A549 (cell line): ENCODE results near the gene SH3RF2. TPM values are rescaled to one million over a fixed set of nuclear protein-coding genes. Genes with fewer than 3 reads are reported as not detected.

Experiments used
- ATAC-seq, 2 experiments: fragments of 200-7000 bp in 1 of 2; fragments of >200 bp in 1 of 2; cut with Nextera tagmentation in 1 of 2; cut with Tn5 transposase in 1 of 2; 3 replicates each; pipeline versions ENCODE4 v1.8.0 to v1.9.1; 2018 to 2020; ENCODE audit warnings: mild to moderate bottlenecking in 1 of 2, moderate library complexity in 1 of 2
- CTCF ChIA-PET: fragments of 300-600 bp; sonication (Branson Sonifier 250); formaldehyde crosslinking; extraction: SDS; loops from one replicate; lab custom pipeline; 2021; ENCODE audit warnings: antibody characterized with exemption, inconsistent platforms; lab: Yijun Ruan, JAX
- POLR2A ChIA-PET: fragments of 350-600 bp; formaldehyde crosslinking; extraction: SDS; loops from one replicate; lab custom pipeline; 2021; ENCODE audit warnings: antibody characterized with exemption, inconsistent platforms; lab: Yijun Ruan, JAX
- DNase-seq, 2 experiments: peaks; one replicate each; pipeline versions ENCODE4 v3.0.0 to v3.0.0-alpha.2; 2011 to 2016; ENCODE audit warnings: low read depth in 1 of 2, low spot score in 1 of 2
- FAIRE-seq: peaks from 2 replicates; lab custom pipeline; 2011; peaks lifted over from hg19 to GRCh38; lab: Jason Lieb, UNC
- H3K27ac ChIP-seq, 2 experiments: fragments of >200 bp; sonication (Bioruptor Twin); formaldehyde crosslinking; 3 replicates each; pipeline ENCODE4 v1.5.1; 2016 to 2017
- H3K4me1 ChIP-seq: fragments of >200 bp; sonication (Bioruptor Twin); formaldehyde crosslinking; 3 replicates; pipeline ENCODE4 v1.6.1; 2016
- H3K4me2 ChIP-seq: fragments of >200 bp; sonication (Bioruptor Twin); formaldehyde crosslinking; 3 replicates; pipeline ENCODE4 v1.6.1; 2016
- H3K4me3 ChIP-seq: fragments of >200 bp; sonication (Bioruptor Twin); formaldehyde crosslinking; 3 replicates; pipeline ENCODE4 v1.5.1; 2016
- H3K9me3 ChIP-seq: fragments of >200 bp; sonication (Bioruptor Twin); formaldehyde crosslinking; 3 replicates; pipeline ENCODE4 v1.6.1; 2016
- CBX2 ChIP-seq: fragments of 200-600 bp; sonication (generic); IDR thresholded peaks from 2 replicates; pipeline ENCODE4 v1.6.1; 2016; ENCODE audit warnings: low read depth, mild to moderate bottlenecking, borderline replicate concordance
- CBX8 ChIP-seq: fragments of 200-600 bp; sonication (generic); IDR thresholded peaks from 2 replicates; pipeline ENCODE4 v1.6.1; 2016
- CHD4 ChIP-seq: fragments of 200-600 bp; sonication (generic); IDR thresholded peaks from 2 replicates; pipeline ENCODE4 v1.6.1; 2016; ENCODE audit warnings: antibody characterized with exemption, mild to moderate bottlenecking, borderline replicate concordance
- EHF ChIP-seq: fragments of 250-450 bp; sonication (Bioruptor Pico); IDR thresholded peaks from 2 replicates; pipeline ENCODE4 v1.5.0; 2020; ENCODE audit warnings: mild to moderate bottlenecking
- EHMT2 ChIP-seq: fragments of 200-600 bp; sonication (generic); IDR thresholded peaks from 2 replicates; pipeline ENCODE4 v1.6.1; 2016; ENCODE audit warnings: antibody characterized with exemption, low read depth, mild to moderate bottlenecking, moderate library complexity
- EP300 ChIP-seq, 2 experiments: fragments of >200 bp; sonication (Bioruptor Twin); formaldehyde crosslinking; IDR thresholded peaks; 2 replicates in 1 of 2; 3 replicates in 1 of 2; pipeline ENCODE4 v1.6.1; 2016 to 2017
- FOSL2 ChIP-seq, 2 experiments: fragments of 450-650 bp in 1 of 2; fragments of >200 bp in 1 of 2; sonication (Bioruptor Twin) in 1 of 2; formaldehyde crosslinking; IDR thresholded peaks; 2 replicates each; pipeline versions ENCODE4 v1.5.0 to v1.6.1; 2016 to 2020; ENCODE audit warnings: mild to moderate bottlenecking in 1 of 2, moderate library complexity in 1 of 2
- GATA3 ChIP-seq: IDR thresholded peaks from 2 replicates; pipeline ENCODE4 v1.6.1; 2012; ENCODE audit warnings: borderline replicate concordance
- HOXB5 ChIP-seq: fragments of 250-450 bp; sonication (Bioruptor Pico); IDR thresholded peaks from 2 replicates; pipeline ENCODE4 v1.5.0; 2020; ENCODE audit warnings: mild to moderate bottlenecking, moderate library complexity
- NFE2L2 ChIP-seq: fragments of 150-350 bp; conservative IDR thresholded peaks from 2 replicates; pipeline ENCODE4 v1.6.1; 2014; ENCODE audit warnings: low read length
- PHF8 ChIP-seq: fragments of 200-600 bp; sonication (generic); IDR thresholded peaks from 2 replicates; pipeline ENCODE4 v1.6.1; 2016; ENCODE audit warnings: low read depth, mild to moderate bottlenecking, antibody characterized with exemption, moderate library complexity, borderline replicate concordance
- POLR2A ChIP-seq: IDR thresholded peaks from 2 replicates; pipeline ENCODE4 v1.6.1; 2012; ENCODE audit warnings: mild to moderate bottlenecking, low read length
- TP53 ChIP-seq: fragments of 250-450 bp; sonication (Bioruptor Pico); IDR thresholded peaks from 2 replicates; pipeline ENCODE4 v1.5.0; 2021; ENCODE audit warnings: mild to moderate bottlenecking, moderate library complexity
- ZNF302 ChIP-seq: fragments of 250-450 bp; sonication (Bioruptor Pico); IDR thresholded peaks from 2 replicates; pipeline ENCODE4 v1.9.0; 2021; ENCODE audit warnings: inconsistent platforms, mild to moderate bottlenecking, moderate library complexity
- ZSCAN20 ChIP-seq: fragments of 250-450 bp; sonication (Bioruptor Pico); IDR thresholded peaks from 2 replicates; pipeline ENCODE4 v1.8.0; 2022; ENCODE audit warnings: mild to moderate bottlenecking, moderate library complexity
- WGBS: methylation state at CpG from one replicate; pipeline ENCODE4 v1.1.6; 2017; ENCODE audit errors: missing lambda C conversion rate; 5-methylcytosine and 5-hydroxymethylcytosine counted together
- polyA plus RNA-seq, 4 experiments: library from polyadenylated mRNA; depleted of rRNA in 3 of 4; stranded (reverse); fragments of >200 nt; fragmentation: RNase III in 1 of 4; extraction: RNeasy Plus Mini Kit Qiagen cat#74134 plus additional on column Dnase treatment in 1 of 4; gene quantifications; 2 replicates in 3 of 4; 3 replicates in 1 of 4; pipeline ENCODE4 v1.2.3, GENCODE V29; 2011 to 2017
- TF ChIP-seq, protein P1 (sequence below): IDR thresholded peaks from 2 replicates; pipeline ENCODE4 v1.6.1; 2012; ENCODE audit warnings: low read depth, borderline replicate concordance
- TF ChIP-seq, protein P2 (sequence below): IDR thresholded peaks from 2 replicates; pipeline ENCODE4 v1.6.1; 2012
- TF ChIP-seq, protein P3 (sequence below): fragments of 450-650 bp; IDR thresholded peaks from 2 replicates; pipeline ENCODE4 v1.6.1; 2014; ENCODE audit warnings: antibody characterized with exemption
- TF ChIP-seq, protein P4 (sequence below): fragments of 150-350 bp; IDR thresholded peaks from 2 replicates; pipeline ENCODE4 v1.6.1; 2014; ENCODE audit warnings: low read depth, mild to moderate bottlenecking, low read length
- TF ChIP-seq, protein P5 (sequence below): IDR thresholded peaks from 2 replicates; pipeline ENCODE4 v1.6.1; 2012
- TF ChIP-seq, protein P6 (sequence below): fragments of >200 bp; sonication (Bioruptor Twin); formaldehyde crosslinking; IDR thresholded peaks from 3 replicates; pipeline ENCODE4 v1.6.1; 2016

SH3RF2 gene
- polyA plus RNA-seq, 2 of the 4 experiments (the other 2 are of a cell fraction) = 4.1 to 6.0 TPM

DNA sequence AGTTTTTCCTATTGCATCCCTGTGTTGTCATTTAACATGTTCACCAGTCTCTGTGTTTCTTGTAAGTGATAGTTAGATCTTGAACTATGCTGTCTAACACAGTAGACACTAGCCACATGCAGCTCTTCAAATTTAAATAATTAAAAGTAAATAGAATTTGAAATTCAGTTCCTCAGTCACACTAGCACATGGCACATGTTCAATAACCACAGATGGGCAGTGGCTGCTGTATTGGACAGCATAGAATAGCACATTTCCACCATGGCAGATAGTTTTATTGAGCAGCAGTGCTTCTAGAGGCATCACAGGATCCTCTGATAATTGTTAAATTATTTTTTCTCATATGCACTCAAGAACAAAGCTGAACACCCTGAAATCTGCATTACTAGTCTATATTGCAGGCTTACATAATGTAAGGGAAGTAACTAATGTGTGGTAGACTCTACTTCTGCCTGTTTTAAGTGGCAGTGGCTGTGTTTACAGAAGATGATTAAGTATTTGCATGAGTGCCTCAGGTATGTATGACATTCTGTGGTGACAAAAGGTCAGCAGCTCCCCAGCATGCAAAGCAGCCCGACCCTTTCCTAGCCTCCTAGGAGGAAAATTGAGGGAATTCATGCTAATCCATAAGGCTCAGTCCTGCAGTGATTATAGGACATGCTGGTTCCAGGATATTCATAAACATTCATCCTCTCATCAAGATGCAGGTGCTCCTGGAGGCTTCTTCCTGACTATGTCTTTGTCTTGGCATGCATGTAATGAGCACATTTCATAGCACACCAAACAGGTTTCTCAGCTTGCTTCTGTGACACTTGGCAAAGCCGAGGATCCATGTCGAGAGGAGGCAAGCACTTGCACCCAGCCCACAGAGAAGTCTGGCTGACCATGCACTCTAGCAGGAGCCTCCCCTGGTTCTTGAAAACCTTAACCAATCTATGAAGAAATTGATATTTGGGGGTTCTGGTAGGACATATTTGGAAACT is 45.5 kb downstream of the SH3RF2 start:
- Histone ChIP-seq H3K9me3 (no peaks in the 10 kb centered on the region), H3K4me2 (peak overlapping the region; percentile 74), H3K4me1 (peaks cover 60% of the 10 kb centered on the region), H3K4me3 (no peak overlapping the region)
- DNase-seq = peak in 1 of 2 experiments; percentile 18
- WGBS = 58% methylated on average over 3 of the region's 3 CpGs
- POLR2A ChIA-PET = no interaction called here
- TF ChIP-seq GATA3 (peak; percentile 38; the same call in 1 of the 2 replicates), FOSL2 (IDR thresholded peaks at IDR 0.05) (no peak), FOSL2 (CRISPR knock-in tag; IDR thresholded peaks at IDR 0.05) (no peak)
- TF ChIP-seq, protein P1, sequence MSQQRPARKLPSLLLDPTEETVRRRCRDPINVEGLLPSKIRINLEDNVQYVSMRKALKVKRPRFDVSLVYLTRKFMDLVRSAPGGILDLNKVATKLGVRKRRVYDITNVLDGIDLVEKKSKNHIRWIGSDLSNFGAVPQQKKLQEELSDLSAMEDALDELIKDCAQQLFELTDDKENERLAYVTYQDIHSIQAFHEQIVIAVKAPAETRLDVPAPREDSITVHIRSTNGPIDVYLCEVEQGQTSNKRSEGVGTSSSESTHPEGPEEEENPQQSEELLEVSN = no peak
- TF ChIP-seq, all 56 proteins: peak for 1
- CTCF ChIA-PET = interaction anchor here (1.5 to 2.4 kb wide), 4 partner anchors 9 to 156 kb away, joined by 4 to 17 read pairs (median 5); no protein-coding TSS in a partner anchor
- ATAC-seq = no peak; a peak in 1 of 6 replicates
- peak; percentile 72 for FAIRE-seq
- peak overlapping the region; percentile 57 to 69 for H3K27ac ChIP-seq

DNA sequence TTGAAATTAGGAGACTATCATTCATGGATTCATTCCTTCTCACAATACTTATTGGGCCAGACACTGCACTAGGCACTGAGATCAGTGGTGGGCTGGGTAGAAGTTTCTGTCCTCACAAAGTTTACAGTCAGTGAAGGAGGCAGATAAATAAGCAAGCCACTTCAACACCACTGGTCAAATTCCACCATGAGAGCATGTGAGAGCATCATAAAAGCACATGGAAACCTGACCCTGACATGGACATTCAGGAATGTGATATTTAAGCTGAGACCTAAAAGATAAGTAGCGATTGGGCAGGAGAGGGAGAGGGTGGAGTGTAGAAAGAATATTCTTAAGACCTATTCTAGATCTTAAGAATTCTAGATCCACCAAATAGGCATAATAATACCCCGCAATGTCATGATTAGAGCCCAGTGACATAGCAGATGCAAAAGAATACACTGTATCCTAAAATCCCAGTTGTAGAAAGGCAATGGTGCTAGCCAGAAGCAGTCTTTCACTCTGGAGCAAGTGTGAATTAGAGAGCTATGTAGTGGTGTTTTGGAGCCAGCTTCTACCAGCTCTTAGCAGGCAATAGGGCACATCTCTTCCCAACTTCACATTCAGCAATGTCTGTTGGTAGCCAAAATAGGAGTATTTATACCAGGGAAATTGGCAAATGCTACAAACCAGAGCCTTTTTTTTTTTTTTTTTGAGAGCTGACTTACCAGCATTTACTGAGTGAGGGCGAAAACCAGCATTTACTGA is 46.4 kb downstream of the SH3RF2 start:
- peaks cover 52% of the 10 kb centered on the region for H3K4me1 ChIP-seq
- H3K9me3 ChIP-seq = no peaks in the 10 kb centered on the region
- no peak for FAIRE-seq
- 89% methylated on average over 3 of the region's 3 CpGs for WGBS
- ChIA-PET POLR2A (no interaction called here), CTCF (interaction anchor here (1.4 kb wide), 1 partner anchor 74 kb away, joined by 6 read pairs; no protein-coding TSS in a partner anchor)
- peak overlapping the region; percentile 57 to 69; a peak in 5 of 6 replicates for H3K27ac ChIP-seq
- ATAC-seq = no peak
- no peak overlapping the region for H3K4me3 ChIP-seq
- TF ChIP-seq ZNF302 (CRISPR knock-in tag) (no peak), HOXB5 (CRISPR knock-in tag) (no peak), GATA3 (no peak), CBX8 (no peak), EHMT2 (no peak), TP53 (CRISPR knock-in tag) (no peak), NFE2L2 (no peak), POLR2A (no peak), CHD4 (no peak), CBX2 (no peak), PHF8 (no peak), EP300 (IDR thresholded peaks at IDR 0.05) (no peak)
- TF ChIP-seq, protein P2, sequence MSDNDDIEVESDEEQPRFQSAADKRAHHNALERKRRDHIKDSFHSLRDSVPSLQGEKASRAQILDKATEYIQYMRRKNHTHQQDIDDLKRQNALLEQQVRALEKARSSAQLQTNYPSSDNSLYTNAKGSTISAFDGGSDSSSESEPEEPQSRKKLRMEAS = no peak
- TF ChIP-seq, protein P3, sequence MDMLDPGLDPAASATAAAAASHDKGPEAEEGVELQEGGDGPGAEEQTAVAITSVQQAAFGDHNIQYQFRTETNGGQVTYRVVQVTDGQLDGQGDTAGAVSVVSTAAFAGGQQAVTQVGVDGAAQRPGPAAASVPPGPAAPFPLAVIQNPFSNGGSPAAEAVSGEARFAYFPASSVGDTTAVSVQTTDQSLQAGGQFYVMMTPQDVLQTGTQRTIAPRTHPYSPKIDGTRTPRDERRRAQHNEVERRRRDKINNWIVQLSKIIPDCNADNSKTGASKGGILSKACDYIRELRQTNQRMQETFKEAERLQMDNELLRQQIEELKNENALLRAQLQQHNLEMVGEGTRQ = no peak
- TF ChIP-seq, protein P4, sequence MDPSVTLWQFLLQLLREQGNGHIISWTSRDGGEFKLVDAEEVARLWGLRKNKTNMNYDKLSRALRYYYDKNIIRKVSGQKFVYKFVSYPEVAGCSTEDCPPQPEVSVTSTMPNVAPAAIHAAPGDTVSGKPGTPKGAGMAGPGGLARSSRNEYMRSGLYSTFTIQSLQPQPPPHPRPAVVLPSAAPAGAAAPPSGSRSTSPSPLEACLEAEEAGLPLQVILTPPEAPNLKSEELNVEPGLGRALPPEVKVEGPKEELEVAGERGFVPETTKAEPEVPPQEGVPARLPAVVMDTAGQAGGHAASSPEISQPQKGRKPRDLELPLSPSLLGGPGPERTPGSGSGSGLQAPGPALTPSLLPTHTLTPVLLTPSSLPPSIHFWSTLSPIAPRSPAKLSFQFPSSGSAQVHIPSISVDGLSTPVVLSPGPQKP = no peak
- no peak for DNase-seq
- H3K4me2 ChIP-seq = peak overlapping the region; percentile 74

DNA sequence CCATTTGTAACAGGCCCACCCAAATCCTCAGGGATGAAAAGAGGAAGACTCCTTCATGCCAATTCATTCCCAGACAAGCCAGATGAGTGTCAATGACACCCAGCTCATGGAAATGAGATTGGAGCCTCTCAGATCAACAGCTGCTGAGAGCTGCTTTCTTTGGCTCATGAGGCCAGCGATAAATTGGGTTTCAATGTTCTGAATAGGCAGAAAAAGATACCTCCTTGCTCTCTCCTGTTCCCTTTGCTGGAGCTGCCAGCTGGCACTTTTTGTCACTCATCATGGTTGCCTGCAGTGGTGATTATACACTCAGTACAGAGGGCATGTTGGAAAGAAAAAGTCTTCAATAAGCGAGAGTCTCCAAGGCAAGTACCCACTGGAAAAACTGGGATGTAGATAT is 47.1 kb downstream of the SH3RF2 start:
- ATAC-seq (no peak), FAIRE-seq (no peak), DNase-seq (no peak)
- Histone ChIP-seq H3K4me1 (peaks cover 45% of the 10 kb centered on the region), H3K4me3 (no peak overlapping the region), H3K9me3 (no peaks in the 10 kb centered on the region), H3K4me2 (no peak overlapping the region), H3K27ac (peak overlapping the region in 1 of 2 experiments; percentile 12; a peak in 1 of 6 replicates)
- TF ChIP-seq EHF = no peak
- no peak for TF ChIP-seq TP53 (CRISPR knock-in tag)
- TF ChIP-seq, protein P5, sequence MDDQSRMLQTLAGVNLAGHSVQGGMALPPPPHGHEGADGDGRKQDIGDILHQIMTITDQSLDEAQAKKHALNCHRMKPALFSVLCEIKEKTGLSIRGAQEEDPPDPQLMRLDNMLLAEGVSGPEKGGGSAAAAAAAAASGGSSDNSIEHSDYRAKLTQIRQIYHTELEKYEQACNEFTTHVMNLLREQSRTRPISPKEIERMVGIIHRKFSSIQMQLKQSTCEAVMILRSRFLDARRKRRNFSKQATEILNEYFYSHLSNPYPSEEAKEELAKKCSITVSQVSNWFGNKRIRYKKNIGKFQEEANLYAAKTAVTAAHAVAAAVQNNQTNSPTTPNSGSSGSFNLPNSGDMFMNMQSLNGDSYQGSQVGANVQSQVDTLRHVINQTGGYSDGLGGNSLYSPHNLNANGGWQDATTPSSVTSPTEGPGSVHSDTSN = no peak
- TF ChIP-seq ZSCAN20 (CRISPR knock-in tag) = no peak
- no peak for TF ChIP-seq ZNF302 (CRISPR knock-in tag)
- TF ChIP-seq FOSL2 (IDR thresholded peaks at IDR 0.05) = no peak
- no peak for TF ChIP-seq FOSL2 (CRISPR knock-in tag; IDR thresholded peaks at IDR 0.05)
- TF ChIP-seq, protein P6, sequence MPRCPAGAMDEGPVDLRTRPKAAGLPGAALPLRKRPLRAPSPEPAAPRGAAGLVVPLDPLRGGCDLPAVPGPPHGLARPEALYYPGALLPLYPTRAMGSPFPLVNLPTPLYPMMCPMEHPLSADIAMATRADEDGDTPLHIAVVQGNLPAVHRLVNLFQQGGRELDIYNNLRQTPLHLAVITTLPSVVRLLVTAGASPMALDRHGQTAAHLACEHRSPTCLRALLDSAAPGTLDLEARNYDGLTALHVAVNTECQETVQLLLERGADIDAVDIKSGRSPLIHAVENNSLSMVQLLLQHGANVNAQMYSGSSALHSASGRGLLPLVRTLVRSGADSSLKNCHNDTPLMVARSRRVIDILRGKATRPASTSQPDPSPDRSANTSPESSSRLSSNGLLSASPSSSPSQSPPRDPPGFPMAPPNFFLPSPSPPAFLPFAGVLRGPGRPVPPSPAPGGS = no peak
- ChIA-PET POLR2A (no interaction called here), CTCF (interaction anchor here (0.5 to 2.1 kb wide), 3 partner anchors 8 to 77 kb away, joined by 3 to 6 read pairs (median 6); no protein-coding TSS in a partner anchor)
- 83% methylated on average over 2 of the region's 2 CpGs for WGBS
